AG04449 (cell line): ENCODE data around the gene PPEF2.
A peak's percentile ranks its signal among the peaks of the same experiment; 100 is the strongest.

ENCODE experiments used
- CTCF ChIA-PET: fragments of 350-600 bp; formaldehyde crosslinking; extraction: SDS; loops from one replicate; lab custom pipeline; 2021; ENCODE audit warnings: antibody characterized with exemption; lab: Yijun Ruan, JAX
- POLR2A ChIA-PET: fragments of 400-600, 350-600 bp; formaldehyde crosslinking; extraction: SDS; loops from one replicate; lab custom pipeline; 2020; ENCODE audit warnings: antibody characterized with exemption, inconsistent platforms; lab: Yijun Ruan, JAX
- DNase-seq: peaks from one replicate; pipeline ENCODE4 v3.0.0-alpha.2; 2010; ENCODE audit warnings: low read depth, low spot score
- H3K4me3 ChIP-seq: 2 replicates; pipeline ENCODE4 v1.5.1; 2011; ENCODE audit warnings: low read depth, mild to moderate bottlenecking, control low read depth, low read length
- CTCF ChIP-seq: IDR thresholded peaks from one replicate; pipeline ENCODE4 v1.5.1; 2011; ENCODE audit warnings: mild to moderate bottlenecking, moderate library complexity, low read length, control low read depth, inconsistent platforms; ENCODE audit not compliant: insufficient read depth; ENCODE audit errors: missing control alignments

PPEF2 gene

GRCh38 chr4:75898536-75898935 lies 3.7 kb downstream of the PPEF2 start:
- no peak overlapping the region for H3K4me3 ChIP-seq
- ChIA-PET POLR2A (interaction anchor here (0.7 kb wide), 1 partner anchor 168 kb away, joined by 3 read pairs; no protein-coding TSS in a partner anchor), CTCF (interaction anchor here (0.8 to 4.3 kb wide), 5 partner anchors 15 to 143 kb away, joined by 3 to 17 read pairs (median 3); no protein-coding TSS in a partner anchor)
- DNase-seq: no peak
- no peak for TF ChIP-seq CTCF

GRCh38 chr4:75895744-75896314 lies 6.4 kb downstream of the PPEF2 start:
- POLR2A ChIA-PET: no interaction called here
- CTCF ChIA-PET: interaction anchor here (0.6 to 5.0 kb wide), 26 partner anchors 9 to 382 kb away, joined by 3 to 43 read pairs (median 4); partner anchors contain the start of genes NAAA, RCHY1 and THAP6
- TF ChIP-seq CTCF: peak; percentile 49

GRCh38 chr4:75892508-75892907 lies 9.7 kb downstream of the PPEF2 start:
- ChIA-PET CTCF (interaction anchor here (1.0 to 5.0 kb wide), 4 partner anchors 13 to 45 kb away, joined by 3 to 43 read pairs (median 6); no protein-coding TSS in a partner anchor), POLR2A (no interaction called here)
- H3K4me3 ChIP-seq: no peak overlapping the region
- no peak for DNase-seq
- TF ChIP-seq CTCF: no peak

More at GRCh38 chr4:75895744-75896314, 6.4 kb downstream of the PPEF2 start:
- no peak for DNase-seq
- H3K4me3 ChIP-seq: no peak overlapping the region

- CTCF ChIA-PET: interaction anchor here (2.6 to 5.0 kb wide), 2 partner anchors 14 to 24 kb away, joined by 9 to 43 read pairs; no protein-coding TSS in a partner anchor
Measured at GRCh38 chr4:75891611-75892010, 10.6 kb downstream of the PPEF2 start.

GRCh38 chr4:75889537-75890199 lies 12.6 kb downstream of the PPEF2 start:
- no peak for TF ChIP-seq CTCF
- CTCF ChIA-PET: no interaction called here
- no peak for DNase-seq
- H3K4me3 ChIP-seq: no peak overlapping the region
- POLR2A ChIA-PET: no interaction called here

More at GRCh38 chr4:75891611-75892010, 10.6 kb downstream of the PPEF2 start:
- TF ChIP-seq CTCF: no peak
- POLR2A ChIA-PET: no interaction called here
- DNase-seq: no peak
- no peak overlapping the region for H3K4me3 ChIP-seq

GRCh38 chr4:75886104-75886503 lies 16.1 kb downstream of the PPEF2 start:
- no peak for DNase-seq
- no peak overlapping the region for H3K4me3 ChIP-seq
- TF ChIP-seq CTCF: no peak
- ChIA-PET CTCF (interaction anchor here (2.1 kb wide), 1 partner anchor 10 kb away, joined by 7 read pairs; no protein-coding TSS in a partner anchor), POLR2A (no interaction called here)
